SU-DHL-6 (cell line): ENCODE results near the gene INPP4B.

Source experiments
- EZH2phosphoT487 ChIP-seq: fragments of 200-600 bp; sonication (generic), shearing (Covaris generic); conservative IDR thresholded peaks from 2 replicates; pipeline ENCODE4 v1.6.1; 2018; ENCODE audit warnings: mild to moderate bottlenecking, antibody characterized with exemption, low read length, moderate library complexity, mixed read lengths
- TF ChIP-seq, protein P1 (sequence below): fragments of 200-600 bp; sonication (generic); IDR thresholded peaks from one replicate; pipeline ENCODE4 v1.5.1; 2017; ENCODE audit warnings: antibody characterized with exemption, mild to moderate bottlenecking, low read length, moderate library complexity; ENCODE audit not compliant: insufficient read depth, poor library complexity, severe bottlenecking

DNA sequence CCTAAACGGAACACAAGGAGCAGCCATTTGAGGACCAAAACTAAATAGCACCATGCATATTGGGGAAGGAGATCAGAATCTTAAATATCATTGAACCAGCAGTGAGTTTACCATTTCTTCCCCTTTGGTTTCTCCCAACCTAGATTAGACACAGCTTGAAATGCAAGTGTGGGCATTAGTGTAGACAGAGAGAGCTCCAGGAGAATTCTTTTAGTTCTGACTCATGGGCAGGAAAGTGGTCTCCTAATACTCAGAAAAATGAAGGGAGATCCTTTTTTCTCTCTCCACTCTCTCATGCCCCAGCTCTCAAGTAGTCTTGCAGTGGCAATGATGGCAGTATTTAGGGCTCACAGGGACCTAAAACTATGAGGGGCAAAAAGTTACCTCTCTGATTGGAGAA, 567.9 kb downstream of the INPP4B start:
- TF ChIP-seq, protein P1, sequence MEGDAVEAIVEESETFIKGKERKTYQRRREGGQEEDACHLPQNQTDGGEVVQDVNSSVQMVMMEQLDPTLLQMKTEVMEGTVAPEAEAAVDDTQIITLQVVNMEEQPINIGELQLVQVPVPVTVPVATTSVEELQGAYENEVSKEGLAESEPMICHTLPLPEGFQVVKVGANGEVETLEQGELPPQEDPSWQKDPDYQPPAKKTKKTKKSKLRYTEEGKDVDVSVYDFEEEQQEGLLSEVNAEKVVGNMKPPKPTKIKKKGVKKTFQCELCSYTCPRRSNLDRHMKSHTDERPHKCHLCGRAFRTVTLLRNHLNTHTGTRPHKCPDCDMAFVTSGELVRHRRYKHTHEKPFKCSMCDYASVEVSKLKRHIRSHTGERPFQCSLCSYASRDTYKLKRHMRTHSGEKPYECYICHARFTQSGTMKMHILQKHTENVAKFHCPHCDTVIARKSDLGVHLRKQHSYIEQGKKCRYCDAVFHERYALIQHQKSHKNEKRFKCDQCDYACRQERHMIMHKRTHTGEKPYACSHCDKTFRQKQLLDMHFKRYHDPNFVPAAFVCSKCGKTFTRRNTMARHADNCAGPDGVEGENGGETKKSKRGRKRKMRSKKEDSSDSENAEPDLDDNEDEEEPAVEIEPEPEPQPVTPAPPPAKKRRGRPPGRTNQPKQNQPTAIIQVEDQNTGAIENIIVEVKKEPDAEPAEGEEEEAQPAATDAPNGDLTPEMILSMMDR: no peak
- TF ChIP-seq EZH2phosphoT487: no peak
